Measurements from ENCODE around the gene GJB1.

- TF ChIP-seq, protein P1, sequence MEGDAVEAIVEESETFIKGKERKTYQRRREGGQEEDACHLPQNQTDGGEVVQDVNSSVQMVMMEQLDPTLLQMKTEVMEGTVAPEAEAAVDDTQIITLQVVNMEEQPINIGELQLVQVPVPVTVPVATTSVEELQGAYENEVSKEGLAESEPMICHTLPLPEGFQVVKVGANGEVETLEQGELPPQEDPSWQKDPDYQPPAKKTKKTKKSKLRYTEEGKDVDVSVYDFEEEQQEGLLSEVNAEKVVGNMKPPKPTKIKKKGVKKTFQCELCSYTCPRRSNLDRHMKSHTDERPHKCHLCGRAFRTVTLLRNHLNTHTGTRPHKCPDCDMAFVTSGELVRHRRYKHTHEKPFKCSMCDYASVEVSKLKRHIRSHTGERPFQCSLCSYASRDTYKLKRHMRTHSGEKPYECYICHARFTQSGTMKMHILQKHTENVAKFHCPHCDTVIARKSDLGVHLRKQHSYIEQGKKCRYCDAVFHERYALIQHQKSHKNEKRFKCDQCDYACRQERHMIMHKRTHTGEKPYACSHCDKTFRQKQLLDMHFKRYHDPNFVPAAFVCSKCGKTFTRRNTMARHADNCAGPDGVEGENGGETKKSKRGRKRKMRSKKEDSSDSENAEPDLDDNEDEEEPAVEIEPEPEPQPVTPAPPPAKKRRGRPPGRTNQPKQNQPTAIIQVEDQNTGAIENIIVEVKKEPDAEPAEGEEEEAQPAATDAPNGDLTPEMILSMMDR (IDR thresholded peaks at IDR 0.05): no peak
- no peak for TF ChIP-seq POLR2A (IDR thresholded peaks at IDR 0.05)
Observed at GRCh38 chrX:71221145-71221544, 1.9 kb upstream of the GJB1 start.

All from heart left ventricle (tissue), 13 donors.